Uterus (tissue), 2 donors: ENCODE results near the gene SIM1.

Source experiments
- CTCF ChIP-seq, 4 experiments: fragments of 200-600 bp in 2 of 4; fragments of 450-650 bp in 2 of 4; sonication (generic) in 2 of 4; IDR thresholded peaks; one replicate each; pipeline ENCODE4 v1.5.1; 2016 to 2019; ENCODE audit warnings: antibody characterized with exemption in 4 of 4, mild to moderate bottlenecking in 2 of 4, moderate library complexity in 1 of 4
- POLR2A ChIP-seq, 2 donors: fragments of 450-650 bp; IDR thresholded peaks; one replicate each; pipeline ENCODE4 v1.6.1; 2016; ENCODE audit warnings: antibody characterized with exemption in 2 of 2, mild to moderate bottlenecking in 1 of 2, moderate library complexity in 1 of 2

GRCh38 chr6:100427452-100427851, 37.3 kb downstream of the SIM1 start:
- no peak for TF ChIP-seq CTCF (IDR thresholded peaks at IDR 0.05)
- no peak for TF ChIP-seq POLR2A (IDR thresholded peaks at IDR 0.05)
